ENCODE data around the gene BIRC5.

Gene BIRC5

DNA sequence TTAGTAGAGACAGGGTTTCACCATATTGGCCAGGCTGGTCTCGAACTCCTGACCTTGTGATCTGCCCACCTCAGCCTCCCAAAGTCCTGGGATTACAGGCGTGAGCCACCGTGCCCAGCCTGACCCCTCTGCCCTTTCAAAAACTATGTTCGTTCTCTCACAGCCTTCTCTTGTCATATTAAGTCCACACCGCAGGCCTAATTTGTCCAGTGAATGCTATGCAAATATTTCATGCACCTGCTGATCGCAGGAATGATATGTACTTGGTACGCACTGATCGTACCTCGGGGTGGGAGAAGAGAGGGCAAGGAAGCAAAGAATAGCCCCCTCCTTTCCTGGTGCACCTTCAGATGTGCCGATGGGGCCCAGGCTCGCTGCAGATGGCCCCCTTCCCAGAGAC, 3.0 kb upstream of the BIRC5 start:
- TF ChIP-seq, protein P1, sequence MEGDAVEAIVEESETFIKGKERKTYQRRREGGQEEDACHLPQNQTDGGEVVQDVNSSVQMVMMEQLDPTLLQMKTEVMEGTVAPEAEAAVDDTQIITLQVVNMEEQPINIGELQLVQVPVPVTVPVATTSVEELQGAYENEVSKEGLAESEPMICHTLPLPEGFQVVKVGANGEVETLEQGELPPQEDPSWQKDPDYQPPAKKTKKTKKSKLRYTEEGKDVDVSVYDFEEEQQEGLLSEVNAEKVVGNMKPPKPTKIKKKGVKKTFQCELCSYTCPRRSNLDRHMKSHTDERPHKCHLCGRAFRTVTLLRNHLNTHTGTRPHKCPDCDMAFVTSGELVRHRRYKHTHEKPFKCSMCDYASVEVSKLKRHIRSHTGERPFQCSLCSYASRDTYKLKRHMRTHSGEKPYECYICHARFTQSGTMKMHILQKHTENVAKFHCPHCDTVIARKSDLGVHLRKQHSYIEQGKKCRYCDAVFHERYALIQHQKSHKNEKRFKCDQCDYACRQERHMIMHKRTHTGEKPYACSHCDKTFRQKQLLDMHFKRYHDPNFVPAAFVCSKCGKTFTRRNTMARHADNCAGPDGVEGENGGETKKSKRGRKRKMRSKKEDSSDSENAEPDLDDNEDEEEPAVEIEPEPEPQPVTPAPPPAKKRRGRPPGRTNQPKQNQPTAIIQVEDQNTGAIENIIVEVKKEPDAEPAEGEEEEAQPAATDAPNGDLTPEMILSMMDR (conservative IDR thresholded peaks at IDR 0.05; ENCODE audit: low read depth, low read length) = no peak
- DNase-seq (ENCODE audit: low read depth) = no peak
- no peak overlapping the region for H3K4me3 ChIP-seq (ENCODE audit: low read length)

DNA sequence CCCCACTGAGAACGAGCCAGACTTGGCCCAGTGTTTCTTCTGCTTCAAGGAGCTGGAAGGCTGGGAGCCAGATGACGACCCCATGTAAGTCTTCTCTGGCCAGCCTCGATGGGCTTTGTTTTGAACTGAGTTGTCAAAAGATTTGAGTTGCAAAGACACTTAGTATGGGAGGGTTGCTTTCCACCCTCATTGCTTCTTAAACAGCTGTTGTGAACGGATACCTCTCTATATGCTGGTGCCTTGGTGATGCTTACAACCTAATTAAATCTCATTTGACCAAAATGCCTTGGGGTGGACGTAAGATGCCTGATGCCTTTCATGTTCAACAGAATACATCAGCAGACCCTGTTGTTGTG, 631 bp downstream of the BIRC5 start:
- peak overlapping the region; percentile 78 for H3K4me3 ChIP-seq (ENCODE audit: low read length)
- DNase-seq (ENCODE audit: low read depth) = no peak
- TF ChIP-seq, protein P1 (conservative IDR thresholded peaks at IDR 0.05; ENCODE audit: low read depth, low read length) = no peak

DNA sequence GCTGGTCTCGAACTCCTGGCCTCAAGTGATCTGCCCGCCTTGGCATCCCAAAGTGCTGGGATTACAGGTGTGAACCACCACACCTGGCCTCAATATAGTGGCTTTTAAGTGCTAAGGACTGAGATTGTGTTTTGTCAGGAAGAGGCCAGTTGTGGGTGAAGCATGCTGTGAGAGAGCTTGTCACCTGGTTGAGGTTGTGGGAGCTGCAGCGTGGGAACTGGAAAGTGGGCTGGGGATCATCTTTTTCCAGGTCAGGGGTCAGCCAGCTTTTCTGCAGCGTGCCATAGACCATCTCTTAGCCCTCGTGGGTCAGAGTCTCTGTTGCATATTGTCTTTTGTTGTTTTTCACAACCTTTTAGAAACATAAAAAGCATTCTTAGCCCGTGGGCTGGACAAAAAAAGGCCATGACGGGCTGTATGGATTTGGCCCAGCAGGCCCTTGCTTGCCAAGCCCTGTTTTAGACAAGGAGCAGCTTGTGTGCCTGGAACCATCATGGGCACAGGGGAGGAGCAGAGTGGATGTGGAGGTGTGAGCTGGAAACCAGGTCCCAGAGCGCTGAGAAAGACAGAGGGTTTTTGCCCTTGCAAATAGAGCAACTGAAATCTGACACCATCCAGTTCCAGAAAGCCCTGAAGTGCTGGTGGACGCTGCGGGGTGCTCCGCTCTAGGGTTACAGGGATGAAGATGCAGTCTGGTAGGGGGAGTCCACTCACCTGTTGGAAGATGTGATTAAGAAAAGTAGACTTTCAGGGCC, 5.5 kb downstream of the BIRC5 start:
- DNase-seq (ENCODE audit: low read depth) = no peak
- H3K4me3 ChIP-seq (ENCODE audit: low read length) = no peak overlapping the region
- TF ChIP-seq, protein P1 (conservative IDR thresholded peaks at IDR 0.05; ENCODE audit: low read depth, low read length) = no peak

GRCh38 chr17:78223061-78223460, 9.0 kb downstream of the BIRC5 start:
- H3K4me3 ChIP-seq (ENCODE audit: low read length) = no peak overlapping the region
- DNase-seq (ENCODE audit: low read depth) = no peak

GRCh38 chr17:78223765-78224164, 9.7 kb downstream of the BIRC5 start:
- H3K4me3 ChIP-seq (ENCODE audit: low read length) = no peak overlapping the region
- TF ChIP-seq, protein P1 (conservative IDR thresholded peaks at IDR 0.05; ENCODE audit: low read depth, low read length) = no peak
- DNase-seq (ENCODE audit: low read depth) = no peak

More at GRCh38 chr17:78223061-78223460, 9.0 kb downstream of the BIRC5 start:
- TF ChIP-seq, protein P1 (conservative IDR thresholded peaks at IDR 0.05; ENCODE audit: low read depth, low read length) = no peak

GRCh38 chr17:78224231-78225087, 10.4 kb downstream of the BIRC5 start:
- TF ChIP-seq, protein P1 (conservative IDR thresholded peaks at IDR 0.05; ENCODE audit: low read depth, low read length) = no peak
- no peak for DNase-seq (ENCODE audit: low read depth)
- H3K4me3 ChIP-seq (ENCODE audit: low read length) = no peak overlapping the region
